IMR-90 (cell line): ENCODE data around the gene NAV2. TPM values are rescaled to one million over a fixed set of nuclear protein-coding genes. Genes with fewer than 3 reads are reported as not detected.

Experiments used
- ATAC-seq: fragments of 200-7000 bp; cut with Tn5 transposase; 2 replicates; pipeline ENCODE4 v1.9.1; 2020; ENCODE audit warnings: low read depth, mild to moderate bottlenecking, moderate library complexity
- BruUV-seq: library from RNA; stranded (reverse); fragments of 400-500 nt; replicated peaks from 2 replicates; lab custom pipeline; 2021; lab: Mats Ljungman, UMichigan
- CTCF ChIA-PET: fragments of 300-600 bp; formaldehyde crosslinking; extraction: SDS; loops from one replicate; lab custom pipeline; 2021; ENCODE audit warnings: antibody characterized with exemption; lab: Yijun Ruan, JAX
- POLR2A ChIA-PET: fragments of 300-600 bp; sonication (Branson Sonifier 250); formaldehyde crosslinking; loops from one replicate; lab custom pipeline; 2022; ENCODE audit warnings: antibody characterized with exemption; ENCODE audit not compliant: unreplicated experiment; lab: Charles Lee
- DNase-seq: peaks from one replicate; pipeline ENCODE4 v3.0.0; 2013
- H2AFZ ChIP-seq: replicated peaks from 2 replicates; pipeline ENCODE3; 2013; ENCODE audit warnings: low read length, mild to moderate bottlenecking; ENCODE audit not compliant: poor library complexity
- H2AK5ac ChIP-seq: 2 replicates; pipeline ENCODE4 v1.6.1; 2013; ENCODE audit warnings: low read depth, low read length, inconsistent platforms
- H2AK9ac ChIP-seq: replicated peaks from 2 replicates; pipeline ENCODE3; 2013; ENCODE audit warnings: mild to moderate bottlenecking, low read depth, low read length, moderate library complexity; ENCODE audit not compliant: poor library complexity
- H2BK120ac ChIP-seq: 2 replicates; pipeline ENCODE4 v1.6.1; 2013; ENCODE audit warnings: low read depth, low read length, inconsistent platforms
- H2BK15ac ChIP-seq: 3 replicates; pipeline ENCODE4 v1.6.1; 2013; ENCODE audit warnings: low read depth, low read length, inconsistent platforms
- H2BK20ac ChIP-seq: 2 replicates; pipeline ENCODE4 v1.6.1; 2013; ENCODE audit warnings: low read depth, mild to moderate bottlenecking, inconsistent platforms, low read length, moderate library complexity
- H2BK5ac ChIP-seq: 2 replicates; pipeline ENCODE4 v1.6.1; 2013; ENCODE audit warnings: mild to moderate bottlenecking, low read depth, low read length, inconsistent platforms; ENCODE audit not compliant: poor library complexity, severe bottlenecking
- H3K14ac ChIP-seq: replicated peaks from 2 replicates; pipeline ENCODE4 v1.6.1; 2013; ENCODE audit warnings: low read depth, low read length, inconsistent platforms
- H3K18ac ChIP-seq: 2 replicates; pipeline ENCODE4 v1.6.1; 2013; ENCODE audit warnings: low read depth, low read length, control low read depth
- H3K23ac ChIP-seq: 2 replicates; pipeline ENCODE4 v1.6.1; 2013; ENCODE audit warnings: low read depth, low read length, inconsistent platforms
- H3K27ac ChIP-seq: 2 replicates; pipeline ENCODE4 v1.5.1; 2013; ENCODE audit warnings: mild to moderate bottlenecking, control low read depth, low read length; ENCODE audit not compliant: insufficient read depth
- H3K27me3 ChIP-seq: 2 replicates; pipeline ENCODE4 v1.6.1; 2013; ENCODE audit warnings: low read length; ENCODE audit not compliant: control insufficient read depth, insufficient read depth
- H3K36me3 ChIP-seq: 2 replicates; pipeline ENCODE4 v1.6.1; 2013; ENCODE audit warnings: low read length, mixed read lengths; ENCODE audit not compliant: control insufficient read depth, insufficient read depth
- H3K4ac ChIP-seq: 2 replicates; pipeline ENCODE4 v1.6.1; 2013; ENCODE audit warnings: low read depth, low read length, inconsistent platforms
- H3K4me1 ChIP-seq: 2 replicates; pipeline ENCODE4 v1.6.1; 2013; ENCODE audit warnings: low read length, mixed read lengths; ENCODE audit not compliant: control insufficient read depth, insufficient read depth
- H3K4me2 ChIP-seq: 2 replicates; pipeline ENCODE4 v1.6.1; 2013; ENCODE audit warnings: low read depth, mild to moderate bottlenecking, control low read depth, low read length, moderate library complexity
- H3K4me3 ChIP-seq: 2 replicates; pipeline ENCODE4 v1.5.1; 2013; ENCODE audit warnings: low read depth, mild to moderate bottlenecking, control low read depth, low read length, moderate library complexity; ENCODE audit not compliant: insufficient read depth
- H3K56ac ChIP-seq: 2 replicates; pipeline ENCODE4 v1.6.1; 2013; ENCODE audit warnings: low read length, inconsistent platforms; ENCODE audit not compliant: insufficient read depth; ENCODE audit errors: extremely low read depth
- H3K79me1 ChIP-seq, 2 experiments: 2 replicates each; pipeline ENCODE4 v1.6.1; 2013; ENCODE audit warnings: low read length in 2 of 2, inconsistent platforms in 1 of 2, low read depth in 1 of 2
- H3K9ac ChIP-seq: 2 replicates; pipeline ENCODE4 v1.6.1; 2013; ENCODE audit warnings: low read depth, low read length, control low read depth
- H3K9me1 ChIP-seq: 2 replicates; pipeline ENCODE4 v1.6.1; 2013; ENCODE audit warnings: low read length, inconsistent platforms; ENCODE audit not compliant: insufficient read depth
- H3K9me3 ChIP-seq: 2 replicates; pipeline ENCODE4 v1.6.1; 2013; ENCODE audit warnings: low read length; ENCODE audit not compliant: control insufficient read depth, insufficient read depth
- H4K20me1 ChIP-seq: 2 replicates; pipeline ENCODE4 v1.6.1; 2013; ENCODE audit warnings: low read length, inconsistent platforms; ENCODE audit not compliant: insufficient read depth
- H4K5ac ChIP-seq: 2 replicates; pipeline ENCODE4 v1.6.1; 2013; ENCODE audit warnings: mild to moderate bottlenecking, low read depth, low read length, control low read depth
- H4K8ac ChIP-seq, 2 experiments: 2 replicates each; pipeline ENCODE4 v1.6.1; 2013; ENCODE audit warnings: low read depth in 2 of 2, low read length in 2 of 2, control low read depth in 1 of 2, inconsistent platforms in 1 of 2
- H4K91ac ChIP-seq: 2 replicates; pipeline ENCODE4 v1.6.1; 2013; ENCODE audit warnings: low read depth, low read length, inconsistent platforms; ENCODE audit not compliant: insufficient read depth
- FOS ChIP-seq: fragments of 150-350 bp; IDR thresholded peaks from 2 replicates; pipeline ENCODE4 v1.6.1; 2016; ENCODE audit warnings: low read depth, low read length
- dilution Hi-C: fragments of 300-500 bp; cut with HindIII; formaldehyde crosslinking; loops from one replicate; pipeline ENCODE4 v1.14.3; 2018; ENCODE audit warnings: low sequenced_read_pairs; ENCODE audit not compliant: unreplicated experiment
- in situ Hi-C: fragments of 300-500 bp; cut with MboI; formaldehyde crosslinking; loops from 3 replicates; pipeline ENCODE4 v1.14.3; 2019; ENCODE audit warnings: low sequenced_read_pairs, inconsistent platforms, mixed read lengths
- intact Hi-C: fragments of 100-400 bp; cut with micrococcal nuclease; formaldehyde crosslinking; loops from 2 replicates; pipeline ENCODE4 v1.10.0; 2022
- polyA plus RNA-seq, 3 experiments: library from polyadenylated mRNA; depleted of rRNA; stranded (reverse); fragments of >200 nt; gene quantifications; 2 replicates each; pipeline ENCODE4 v1.2.3, GENCODE V29; 2012; ENCODE audit warnings: low replicate concordance in 1 of 3
- total RNA-seq: library from RNA; depleted of rRNA; stranded (reverse); fragments of >200 nt; gene quantifications from 2 replicates; pipeline ENCODE4 v1.2.3, GENCODE V29; 2012

NAV2 gene
- total and polyA plus RNA-seq, 2 of the 4 experiments (the other 2 are of a cell fraction): 4.5 to 12.6 TPM

DNA sequence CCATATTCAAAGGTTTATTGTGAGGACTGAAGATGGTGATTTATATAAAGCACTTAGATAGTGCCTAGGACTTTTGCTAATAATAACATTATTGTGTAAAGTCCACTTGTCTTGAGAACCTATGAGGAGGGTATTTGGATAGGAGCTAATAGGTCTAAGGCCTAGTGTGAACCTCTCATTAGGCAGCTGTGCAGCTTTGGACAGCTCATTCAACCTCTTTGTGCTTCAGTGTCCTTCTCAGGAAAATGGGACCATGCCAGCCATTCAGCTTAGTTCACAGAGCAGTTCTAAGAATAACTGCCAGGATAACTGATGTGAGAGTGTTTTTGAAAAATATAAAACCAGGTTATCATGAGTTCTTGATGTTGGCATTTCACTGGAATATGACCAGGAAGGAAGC is 56.2 kb downstream of the NAV2 start:
- ChIA-PET POLR2A (no interaction called here), CTCF (no interaction called here)
- Histone ChIP-seq H3K9me1 (peaks cover 24% of the 10 kb centered on the region), H2BK20ac (no peak overlapping the region), H3K18ac (no peak overlapping the region), H2BK120ac (no peak overlapping the region), H2BK5ac (no peak overlapping the region), H2AK9ac (no peak overlapping the region), H4K5ac (no peak overlapping the region), H3K79me1 (peaks cover 64 to 77% of the 10 kb centered on the region in 2 experiments), H3K9me3 (no peaks in the 10 kb centered on the region), H3K4ac (no peak overlapping the region), H3K4me3 (no peak overlapping the region), H4K20me1 (peaks cover 96% of the 10 kb centered on the region), H3K36me3 (no peaks in the 10 kb centered on the region), H3K14ac (no peak overlapping the region), H3K56ac (no peak overlapping the region), H3K23ac (no peak overlapping the region), H3K9ac (no peak overlapping the region), H4K8ac (no peak overlapping the region), H3K4me1 (peaks cover 4% of the 10 kb centered on the region), H3K4me2 (no peak overlapping the region), H4K91ac (no peak overlapping the region), H2AFZ (no peak overlapping the region), H3K27ac (no peak overlapping the region), H2AK5ac (no peak overlapping the region), H2BK15ac (no peak overlapping the region), H3K27me3 (peaks cover 8% of the 10 kb centered on the region; the same call in 1 of the 2 replicates)
- BruUV-seq: no TSS peak
- intact Hi-C loops: no loop called here
- in situ Hi-C loops: loop anchor here (25.0 kb wide), 1 partner anchor 682 kb away; no protein-coding TSS in a partner anchor
- no peak for TF ChIP-seq FOS
- DNase-seq (no peak), ATAC-seq (no peak)
- dilution Hi-C loops: no loop called here
